Stimulated activated CD8-positive, alpha-beta memory T cell treated with anti-CD3 and anti-CD28 coated beads, Interleukin-4, amount 100 ng/mL, for 4 hours (primary cell): ENCODE data around the gene ZNF264.
"Not testable (repeated sequence)": the region's sequence is repeated elsewhere in the genome, so short reads cannot be mapped to it uniquely, and the experiment has no call there.

ENCODE experiments used
- DNase-seq, 2 donors: peaks; one replicate each; pipeline ENCODE4 v3.0.0-alpha.2; 2020; ENCODE audit warnings: low read depth in 2 of 2, low spot score in 1 of 2

Gene ZNF264

DNA sequence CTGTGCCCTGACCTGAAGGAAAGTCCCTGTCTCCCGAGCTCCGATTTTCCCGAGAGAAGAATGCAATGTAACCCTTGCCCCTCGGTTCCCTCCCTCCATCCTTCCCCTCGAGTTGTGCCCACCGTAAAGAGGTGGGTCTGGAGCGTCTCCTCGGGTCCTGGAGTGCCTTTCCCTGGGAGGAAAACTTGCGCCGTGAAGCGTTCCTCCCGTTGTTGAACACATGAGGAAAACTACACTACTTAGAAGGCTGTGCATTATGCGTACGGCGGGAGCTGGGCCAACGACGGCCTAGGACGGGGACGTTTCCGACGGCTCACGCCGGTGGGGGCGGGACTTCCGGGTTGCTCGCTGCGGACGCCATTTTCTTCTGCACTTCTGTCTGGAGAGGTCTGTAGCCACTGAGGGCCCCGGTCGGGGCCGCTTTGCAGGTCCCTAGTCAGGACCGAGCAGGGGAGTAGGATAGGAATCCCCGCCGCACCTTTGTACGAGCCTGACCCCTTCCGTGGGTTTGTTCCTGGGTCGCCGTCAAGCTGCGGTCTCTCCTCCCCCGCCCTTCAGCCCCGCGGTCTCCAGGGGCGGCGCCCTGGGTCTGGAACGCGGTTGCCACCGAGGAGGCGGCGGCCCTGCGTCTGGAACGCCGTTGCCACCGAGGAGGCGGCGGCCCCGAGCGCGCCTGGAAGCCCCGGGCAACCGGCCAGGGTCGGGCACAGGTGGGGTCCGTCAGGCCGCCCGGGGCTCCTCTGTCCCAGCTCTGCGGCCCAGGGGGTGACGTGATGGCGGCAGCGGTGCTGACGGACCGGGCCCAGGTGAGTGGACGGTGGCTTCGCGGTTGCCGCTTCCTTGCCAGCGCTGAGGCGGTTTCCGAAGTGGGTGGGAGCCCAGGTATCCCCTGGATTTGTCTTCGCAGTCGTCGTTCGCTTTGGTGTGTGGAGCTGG lies at the start of gene ZNF264:
TSS of gene ZNF264 (plus strand) at position 360 of the 936 bp plus-strand sequence. CDS start at position 774, 414 bp downstream.
- peak; percentile 73 to 79 for DNase-seq

DNA sequence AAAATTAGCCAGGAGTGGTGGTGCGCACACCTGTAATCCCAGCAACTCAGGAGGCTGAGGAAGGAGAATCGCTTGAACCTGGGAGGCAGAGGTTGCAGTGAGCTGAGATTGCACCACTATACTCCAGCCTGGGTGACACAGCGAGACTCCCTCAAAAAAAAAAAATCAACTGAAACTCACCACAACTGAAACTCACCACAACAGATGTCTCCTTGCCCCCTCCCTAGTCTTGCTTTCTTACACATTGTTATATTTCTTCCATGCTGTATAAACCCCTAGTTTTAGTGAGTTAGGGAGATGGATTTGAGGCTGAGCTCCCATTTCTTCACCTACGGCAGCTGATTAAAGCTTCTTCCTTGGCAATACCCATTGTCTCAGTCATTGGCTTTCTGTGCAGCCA lies 49.6 kb upstream of the ZNF264 start:
- no peak for DNase-seq

DNA sequence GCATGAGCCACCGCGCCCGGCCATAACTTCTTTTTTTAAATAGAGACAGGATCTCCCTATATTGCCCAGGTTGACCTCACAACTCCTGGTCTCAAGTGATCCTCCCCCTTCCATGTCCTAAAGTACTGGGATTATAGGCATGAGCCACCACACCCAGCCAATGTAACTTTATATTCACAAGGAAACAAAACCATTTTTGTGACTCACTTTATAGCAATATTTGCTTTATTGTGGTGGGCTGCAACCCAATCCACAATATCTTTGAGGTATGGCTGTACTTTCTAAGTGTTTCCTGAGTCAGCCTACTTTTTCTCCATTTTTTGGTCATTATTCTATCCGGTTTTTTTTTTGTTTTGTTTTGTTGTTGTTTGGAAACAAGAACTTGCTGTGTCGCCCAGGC lies 38.4 kb upstream of the ZNF264 start:
- DNase-seq = no peak

DNA sequence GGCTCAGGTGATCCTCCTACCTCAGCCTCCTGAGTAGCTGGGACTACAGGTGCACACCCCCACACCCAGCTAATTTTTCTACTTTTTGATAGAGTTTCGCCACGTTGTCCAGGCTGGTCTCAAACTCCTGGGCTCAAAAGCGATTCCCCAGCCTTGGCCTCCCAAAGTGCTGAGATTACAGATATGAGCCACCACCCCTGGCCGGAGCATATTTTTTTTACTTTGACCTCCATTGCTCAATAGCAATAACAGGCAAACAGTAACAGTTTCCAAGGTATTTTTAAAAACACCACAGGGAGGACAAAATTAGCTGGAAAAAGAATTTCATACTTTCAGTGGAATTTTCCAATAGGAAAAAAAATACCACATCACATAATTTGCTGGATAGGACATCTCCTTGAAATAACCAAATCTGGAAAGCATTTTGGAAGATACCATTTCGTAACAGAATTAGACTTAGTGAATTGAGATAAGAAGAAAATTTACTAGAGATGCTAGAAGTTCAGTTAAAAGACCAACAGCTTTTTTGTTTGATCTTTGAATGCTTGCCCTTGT lies 29.2 kb upstream of the ZNF264 start:
- DNase-seq = no peak

DNA sequence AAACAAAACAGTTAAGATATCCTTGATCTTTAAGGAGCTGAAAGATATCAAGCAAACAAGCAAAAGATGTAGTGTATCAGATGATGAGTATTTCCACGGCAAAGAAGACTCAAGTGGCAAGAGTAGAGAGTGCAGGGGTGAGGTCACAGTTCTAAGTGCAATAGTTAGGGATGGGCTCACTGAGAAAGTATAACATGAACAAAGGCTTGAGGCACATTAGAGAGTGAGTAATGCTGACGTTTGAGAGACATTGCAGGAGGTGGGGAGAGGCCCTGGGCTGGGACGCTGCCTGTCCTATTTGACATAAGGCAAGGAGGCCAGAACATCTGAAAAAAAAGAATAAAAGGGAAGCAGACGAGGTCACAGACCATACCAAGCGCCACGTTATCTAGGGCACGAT lies 25.5 kb upstream of the ZNF264 start:
- DNase-seq = no peak

DNA sequence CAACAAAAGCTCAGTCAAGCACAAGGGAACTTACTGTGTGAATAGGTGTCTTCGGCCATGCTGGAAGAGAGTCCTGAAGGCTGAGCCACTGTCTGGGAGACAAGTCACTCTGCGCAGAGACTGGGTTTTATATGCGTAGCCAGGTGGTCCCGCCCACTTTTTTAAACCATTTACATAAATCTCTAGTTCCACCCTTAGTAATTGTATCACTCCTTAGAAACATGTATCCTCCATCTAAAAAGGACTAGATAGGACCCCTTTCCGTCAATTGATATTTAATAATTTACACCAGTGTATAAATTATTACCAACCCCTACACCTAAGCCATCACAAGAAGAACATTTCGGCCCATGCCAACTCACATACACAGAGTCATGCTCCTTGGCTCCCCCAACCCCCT lies 23.9 kb upstream of the ZNF264 start, which contains the start of gene DUXA:
TSS of gene DUXA (minus strand) at position 101 of the 400 bp plus-strand sequence. CDS start at position 59, 42 bp downstream.
- no peak for DNase-seq

DNA sequence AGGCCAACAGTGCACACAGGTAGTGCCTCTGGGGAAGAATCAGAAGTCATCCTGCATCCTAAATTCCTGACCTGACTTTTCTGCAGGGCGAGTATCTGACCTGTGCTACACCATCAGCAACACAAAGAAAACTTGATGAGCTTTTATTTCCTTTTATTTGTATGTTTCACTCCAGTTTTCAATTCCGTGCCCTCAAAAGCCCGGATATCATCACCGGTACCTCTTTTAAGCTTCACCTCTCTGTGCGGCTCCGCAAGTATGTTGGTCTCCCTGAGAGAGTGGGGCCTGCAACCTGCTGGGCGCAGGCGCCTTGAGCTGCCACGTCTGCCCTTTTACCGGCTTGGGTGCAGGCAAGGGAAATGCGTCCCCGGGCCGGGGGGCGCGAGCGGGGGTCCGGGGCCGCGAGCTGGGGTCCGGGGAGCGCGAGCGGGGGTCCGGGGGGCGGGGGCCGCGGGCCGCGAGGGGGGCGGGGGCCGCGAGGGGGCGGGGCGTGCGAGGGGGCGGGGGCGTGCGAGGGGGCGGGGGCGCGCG lies 19.7 kb upstream of the ZNF264 start:
- peak in 1 of 2 donors; percentile 3 for DNase-seq

DNA sequence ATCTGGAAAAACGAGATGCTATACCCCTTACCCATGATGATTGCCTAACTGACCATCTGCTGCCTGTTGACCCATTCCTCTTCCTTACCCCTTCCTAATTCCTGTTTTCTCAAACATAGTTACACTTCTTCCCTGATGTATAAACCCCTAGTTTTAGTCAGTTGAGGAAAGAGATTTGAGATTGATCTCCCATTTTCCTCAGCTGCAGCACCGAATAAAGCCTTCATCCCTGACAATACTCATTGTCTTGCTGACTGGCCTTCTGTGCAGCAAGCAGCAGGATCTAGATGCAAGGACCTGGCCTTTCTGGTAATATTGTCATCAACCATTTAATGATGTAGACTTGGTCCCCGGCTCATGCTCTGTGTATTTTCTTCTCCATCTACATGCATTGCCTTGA lies 999 bp upstream of the ZNF264 start:
- no peak for DNase-seq

DNA sequence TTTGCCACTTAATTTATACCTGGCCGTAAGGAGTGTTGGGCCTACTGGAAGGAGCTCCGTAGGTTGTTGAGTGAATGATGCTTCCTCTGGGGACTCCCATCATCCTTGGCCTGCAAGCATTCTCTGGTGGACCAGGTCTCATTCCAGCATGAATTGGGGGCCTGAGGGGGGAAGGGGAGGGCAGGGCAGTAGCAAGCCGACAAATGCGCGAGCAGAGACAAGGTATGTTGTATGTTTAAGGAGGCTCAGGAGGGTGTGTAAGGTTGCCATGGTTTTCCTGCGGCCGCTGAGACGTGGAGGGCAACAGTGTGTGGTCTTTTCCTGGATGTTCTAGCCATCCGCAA lies 749 bp downstream of the ZNF264 start:
- no peak for DNase-seq

DNA sequence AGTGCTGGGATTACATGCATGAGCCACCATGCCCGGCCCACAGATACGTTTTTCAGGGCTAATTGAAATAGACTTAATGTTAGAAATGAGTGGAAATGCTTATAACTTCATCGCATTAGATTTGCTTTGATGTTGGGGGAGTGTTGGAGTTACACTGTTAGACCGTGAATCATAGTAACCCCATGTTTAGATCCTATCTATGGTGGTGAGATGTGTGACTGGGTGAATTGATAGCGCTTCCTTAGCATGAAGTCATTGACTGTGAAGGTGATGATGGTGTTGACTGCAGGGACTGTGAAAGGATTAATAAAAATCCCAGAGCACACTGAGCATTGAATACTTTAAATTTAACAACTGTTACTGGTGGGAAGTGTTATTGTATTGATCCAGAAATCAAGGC lies 1.7 kb downstream of the ZNF264 start:
- no peak for DNase-seq

DNA sequence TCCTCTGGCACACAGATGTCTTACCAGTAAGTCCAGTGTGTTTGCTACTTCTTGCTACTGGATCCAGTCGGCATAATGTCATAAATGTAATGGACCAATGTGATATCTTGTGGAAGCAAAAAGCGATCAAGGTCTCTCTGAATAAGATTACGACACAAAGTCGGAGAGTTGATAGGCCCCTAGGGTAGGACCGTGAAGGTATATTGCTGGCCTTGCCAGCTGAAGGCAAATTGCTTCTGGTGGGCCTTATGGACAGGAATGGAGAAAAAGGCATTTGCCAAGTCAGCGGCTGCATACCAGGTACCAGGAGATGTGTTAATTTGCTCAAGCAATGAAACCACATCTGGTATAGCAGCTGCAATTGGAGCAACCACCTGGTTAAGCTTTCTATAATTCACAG lies 6.6 kb downstream of the ZNF264 start:
- not testable (repeated sequence) for DNase-seq

DNA sequence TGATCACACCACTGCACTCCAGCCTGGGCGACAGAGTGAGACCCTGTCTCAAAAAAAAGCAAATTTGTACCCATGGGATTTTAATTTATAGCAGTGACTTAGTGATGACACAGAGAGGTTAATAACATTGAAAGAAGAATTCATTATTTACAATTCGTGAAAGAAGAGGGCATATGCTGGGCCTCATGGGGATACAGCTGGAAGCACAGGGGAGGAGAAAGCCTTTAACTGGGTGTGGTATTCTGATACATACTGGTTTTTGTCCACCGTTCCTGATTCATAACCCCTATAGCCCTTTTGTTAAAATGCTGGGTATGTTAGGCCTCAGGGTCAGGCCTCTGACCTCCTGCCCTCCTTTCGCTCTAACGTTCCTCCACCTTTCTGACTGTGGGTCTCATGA lies 10.9 kb downstream of the ZNF264 start:
- DNase-seq = no peak

DNA sequence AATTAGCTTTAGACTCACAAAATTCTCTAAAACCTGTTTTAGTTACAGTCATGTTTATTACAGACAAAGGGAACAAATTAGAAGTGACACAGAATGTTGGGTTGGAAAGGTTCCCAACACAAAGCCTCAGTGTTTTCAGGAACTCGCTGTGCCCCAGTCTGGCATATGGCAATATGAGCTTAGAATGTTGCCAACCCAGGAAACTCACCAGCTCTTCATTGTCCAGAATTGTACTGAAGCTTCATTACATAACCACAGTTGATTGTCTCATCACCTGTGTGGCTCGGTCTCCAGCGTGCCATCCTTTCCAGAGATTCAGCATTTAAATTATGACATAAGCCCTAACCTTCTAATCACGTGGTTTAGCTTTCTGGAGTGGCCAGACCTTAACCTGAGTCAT lies 19.1 kb downstream of the ZNF264 start:
- DNase-seq = no peak

DNA sequence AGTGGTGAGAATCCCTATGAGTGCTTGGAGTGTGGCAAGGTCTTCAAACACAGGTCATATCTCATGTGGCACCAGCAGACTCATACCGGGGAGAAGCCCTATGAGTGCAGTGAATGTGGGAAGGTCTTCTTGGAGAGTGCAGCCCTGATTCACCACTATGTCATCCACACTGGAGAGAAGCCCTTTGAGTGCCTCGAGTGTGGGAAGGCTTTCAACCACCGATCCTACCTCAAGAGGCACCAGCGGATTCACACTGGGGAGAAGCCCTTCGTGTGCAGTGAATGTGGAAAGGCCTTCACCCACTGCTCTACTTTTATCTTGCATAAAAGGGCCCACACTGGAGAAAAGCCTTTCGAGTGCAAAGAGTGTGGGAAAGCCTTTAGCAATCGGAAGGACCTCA lies 20.8 kb downstream of the ZNF264 start:
- DNase-seq = no peak

DNA sequence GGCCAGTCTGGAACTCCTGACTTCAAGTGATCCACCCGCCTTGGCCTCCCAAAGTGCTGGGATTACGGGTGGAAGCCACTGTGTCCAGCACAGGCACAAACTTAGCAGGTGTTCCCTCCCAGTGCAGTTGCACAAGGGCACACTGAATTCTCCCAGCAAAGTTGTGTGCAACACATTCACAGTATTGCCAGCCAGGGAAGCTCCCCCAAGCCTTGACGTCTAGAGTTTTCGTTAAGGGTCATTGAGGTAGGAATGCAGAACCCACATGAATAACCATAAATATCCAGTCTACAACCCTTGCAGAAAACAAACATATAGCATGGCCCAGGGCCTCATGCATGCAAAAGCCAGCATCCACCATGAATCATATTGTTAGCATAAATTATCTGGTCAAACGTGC lies 36.2 kb downstream of the ZNF264 start:
- no peak for DNase-seq

DNA sequence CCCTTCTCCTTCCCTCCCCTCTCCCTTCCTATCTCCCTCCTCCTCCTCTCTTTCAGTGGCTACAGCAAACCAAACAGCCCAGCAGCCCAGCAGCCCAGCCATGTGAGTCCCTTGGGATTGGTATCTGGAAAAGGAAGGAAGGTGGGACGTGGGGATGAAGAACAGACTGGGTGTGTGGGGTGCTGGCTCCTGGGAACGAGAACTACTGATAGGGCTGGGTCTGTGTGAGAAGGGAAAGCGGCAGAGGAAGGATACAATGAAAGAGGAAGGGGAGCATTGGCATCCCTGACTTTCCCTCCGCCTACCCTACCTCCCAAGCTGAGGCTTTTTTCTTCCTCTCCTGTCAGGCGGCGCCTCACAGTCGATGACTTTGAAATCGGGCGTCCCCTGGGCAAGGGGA lies 40.4 kb downstream of the ZNF264 start:
- no peak for DNase-seq

DNA sequence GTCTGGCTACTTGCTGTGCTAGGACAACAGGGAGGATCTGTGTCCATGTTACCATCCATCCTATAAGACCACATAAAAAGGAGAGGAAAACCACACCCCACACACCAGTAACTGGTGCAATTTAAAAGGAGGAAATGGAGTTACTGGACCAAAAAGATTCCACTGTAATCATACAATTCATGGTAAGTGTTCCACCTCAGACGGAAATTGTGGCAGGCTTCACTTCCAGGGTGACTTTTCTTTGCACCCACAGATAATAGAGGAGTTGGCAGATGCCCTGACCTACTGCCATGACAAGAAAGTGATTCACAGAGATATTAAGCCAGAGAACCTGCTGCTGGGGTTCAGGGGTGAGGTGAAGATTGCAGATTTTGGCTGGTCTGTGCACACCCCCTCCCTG lies 41.9 kb downstream of the ZNF264 start:
- DNase-seq = no peak

DNA sequence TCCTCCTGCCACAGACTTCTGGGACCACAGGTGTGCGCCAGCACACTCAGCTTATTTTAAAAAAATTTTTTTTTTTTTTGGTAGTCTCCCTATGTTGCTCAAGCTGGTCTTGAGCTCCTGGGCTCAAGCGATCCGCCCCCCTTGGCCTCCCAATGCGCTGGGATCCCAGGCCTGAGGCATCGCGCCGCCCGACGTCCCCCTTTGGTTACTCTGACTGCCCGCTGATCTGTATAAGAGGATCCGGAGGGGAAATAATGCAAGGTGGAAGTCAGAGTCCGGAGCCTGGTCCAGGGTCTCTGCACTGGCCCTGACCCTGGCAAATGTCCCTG lies 48.6 kb downstream of the ZNF264 start:
- no peak for DNase-seq

DNA sequence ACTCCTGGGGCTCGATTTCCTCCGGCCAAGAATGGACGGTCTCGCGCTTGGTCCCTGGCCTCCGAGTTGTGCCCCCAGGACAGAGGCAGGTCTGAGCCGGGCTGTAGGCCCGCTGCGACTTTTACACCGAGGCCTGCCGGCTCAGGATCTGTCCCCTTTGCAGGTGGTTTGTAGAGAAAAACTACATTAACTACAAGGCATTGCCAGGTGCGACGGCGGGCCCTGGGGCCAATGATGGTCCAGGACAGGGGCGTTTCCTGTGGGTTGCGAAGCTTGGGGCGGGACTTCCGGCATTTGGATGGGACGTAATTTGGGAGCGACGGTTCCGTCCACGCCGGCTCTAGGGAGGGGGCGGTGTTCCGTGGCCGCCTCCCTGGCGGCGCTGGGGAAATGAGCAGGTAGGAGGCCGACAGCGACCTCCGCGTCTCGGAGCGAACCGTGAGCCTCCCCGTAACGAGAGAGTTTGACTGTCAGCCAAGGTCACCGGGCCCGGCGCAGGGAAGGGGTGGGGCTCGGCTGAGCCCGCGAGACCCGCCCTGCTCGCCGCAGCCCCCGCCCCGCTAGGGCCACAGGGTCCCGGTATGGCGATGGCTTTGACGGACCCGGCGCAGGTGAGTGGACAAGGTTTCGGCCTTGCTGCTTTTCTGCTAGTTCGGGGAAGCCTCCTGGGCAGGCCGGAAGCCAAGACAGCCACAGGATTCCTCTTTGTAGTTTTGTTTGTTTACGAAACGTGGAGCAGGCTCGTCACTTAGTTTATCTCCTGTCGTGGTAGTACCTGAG lies 49.2 kb downstream of the ZNF264 start, which contains the start of gene ZNF805:
TSS of gene ZNF805 (plus strand) at position 322 of the 780 bp plus-strand sequence. CDS start at position 582, 260 bp downstream.
- DNase-seq = peak; percentile 92

DNA sequence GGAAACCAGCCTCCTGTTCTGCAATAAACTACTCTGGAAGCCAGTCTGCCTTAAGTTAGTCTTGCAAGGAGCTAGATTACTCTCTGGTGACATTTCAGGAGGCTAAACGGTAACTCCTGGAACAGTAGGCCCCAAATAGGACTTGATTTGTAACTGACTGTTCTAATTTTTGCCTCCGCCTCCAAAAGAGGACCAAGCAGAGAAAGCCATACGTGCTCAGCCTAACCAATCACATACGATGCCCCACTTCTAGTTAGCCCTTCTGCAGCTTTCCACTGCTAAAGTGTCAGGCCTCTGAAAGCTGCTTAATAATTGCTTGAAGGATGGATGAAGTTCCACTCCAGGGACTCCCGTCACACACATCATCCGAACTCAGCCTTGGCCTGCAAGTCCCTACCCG lies 49.9 kb downstream of the ZNF264 start:
- DNase-seq = no peak

DNA sequence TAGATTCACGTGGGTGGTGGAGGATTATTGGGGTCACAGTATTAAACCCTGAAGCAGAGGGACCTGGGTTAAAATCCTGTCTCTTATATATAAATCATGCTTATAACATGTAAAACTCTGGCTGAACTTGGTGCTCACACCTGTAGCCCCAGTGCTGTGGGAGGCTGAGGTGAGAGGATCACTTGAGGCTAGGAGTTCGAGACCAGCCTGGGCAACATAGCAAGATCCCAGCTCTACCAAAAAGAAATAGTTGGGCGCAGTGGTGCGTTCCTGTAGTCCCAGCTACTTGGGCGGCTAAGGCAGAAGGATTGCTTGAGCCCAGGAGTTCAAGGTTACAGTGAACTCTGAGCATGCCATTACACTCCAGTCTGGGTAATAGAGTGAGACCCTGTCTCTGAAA lies 51.5 kb downstream of the ZNF264 start:
- no peak for DNase-seq

DNA sequence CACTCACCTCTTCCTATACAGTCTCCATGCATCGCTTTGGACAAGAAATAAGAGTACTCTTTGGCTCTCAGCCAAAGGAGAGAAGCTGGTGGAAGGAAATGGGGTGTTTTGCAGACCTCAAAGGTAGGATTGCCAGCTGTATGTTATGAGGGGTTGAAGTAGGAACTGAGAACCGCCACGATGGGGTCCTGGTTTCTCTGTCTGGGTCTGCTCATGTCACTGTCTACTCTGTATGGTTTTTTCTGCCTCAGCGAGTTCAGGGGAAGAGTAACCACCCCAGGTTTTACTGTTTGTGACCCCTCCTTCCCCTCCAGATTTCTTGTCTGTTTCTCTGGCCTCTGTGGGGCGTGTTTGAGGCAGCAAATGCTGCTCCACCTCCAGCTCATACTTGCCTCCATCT lies 53.2 kb downstream of the ZNF264 start:
- DNase-seq = no peak
